Measurements from ENCODE around the gene BMP5. TPM values are rescaled to one million over a fixed set of nuclear protein-coding genes. Genes with fewer than 3 reads are reported as not detected.

The BMP5 gene
- polyA plus RNA-seq, 1 experiment, result not detected

DNA sequence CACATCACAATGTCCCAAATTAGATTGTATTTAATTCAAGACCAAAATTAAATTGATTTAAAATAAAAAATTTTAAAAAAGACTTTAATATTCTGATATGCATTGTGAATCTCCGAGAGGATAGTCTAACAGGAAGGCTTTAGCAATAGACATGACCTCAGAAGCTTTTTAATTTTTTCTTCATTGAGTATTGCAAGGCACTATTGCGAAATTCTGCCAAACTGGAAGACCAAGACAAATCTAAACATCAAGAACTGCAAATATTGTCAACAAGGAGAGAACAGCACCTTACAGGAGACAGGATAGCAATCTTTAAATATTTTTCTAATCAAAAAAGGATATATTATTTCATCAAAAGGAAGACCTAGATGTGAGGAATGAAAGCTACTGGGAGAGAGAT is 56.9 kb downstream of the BMP5 start:
- TF ChIP-seq, protein P1, sequence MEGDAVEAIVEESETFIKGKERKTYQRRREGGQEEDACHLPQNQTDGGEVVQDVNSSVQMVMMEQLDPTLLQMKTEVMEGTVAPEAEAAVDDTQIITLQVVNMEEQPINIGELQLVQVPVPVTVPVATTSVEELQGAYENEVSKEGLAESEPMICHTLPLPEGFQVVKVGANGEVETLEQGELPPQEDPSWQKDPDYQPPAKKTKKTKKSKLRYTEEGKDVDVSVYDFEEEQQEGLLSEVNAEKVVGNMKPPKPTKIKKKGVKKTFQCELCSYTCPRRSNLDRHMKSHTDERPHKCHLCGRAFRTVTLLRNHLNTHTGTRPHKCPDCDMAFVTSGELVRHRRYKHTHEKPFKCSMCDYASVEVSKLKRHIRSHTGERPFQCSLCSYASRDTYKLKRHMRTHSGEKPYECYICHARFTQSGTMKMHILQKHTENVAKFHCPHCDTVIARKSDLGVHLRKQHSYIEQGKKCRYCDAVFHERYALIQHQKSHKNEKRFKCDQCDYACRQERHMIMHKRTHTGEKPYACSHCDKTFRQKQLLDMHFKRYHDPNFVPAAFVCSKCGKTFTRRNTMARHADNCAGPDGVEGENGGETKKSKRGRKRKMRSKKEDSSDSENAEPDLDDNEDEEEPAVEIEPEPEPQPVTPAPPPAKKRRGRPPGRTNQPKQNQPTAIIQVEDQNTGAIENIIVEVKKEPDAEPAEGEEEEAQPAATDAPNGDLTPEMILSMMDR (IDR thresholded peaks at IDR 0.05; ENCODE audit: insufficient read depth, low read depth, low read length), result no peak
- CTCF ChIA-PET, result no interaction called here
- DNase-seq (ENCODE audit: low read depth), result no peak
- H3K4me3 ChIP-seq (ENCODE audit: low read depth, low read length), result no peak overlapping the region
- POLR2A ChIA-PET, result interaction anchor here (0.6 kb wide), 1 partner anchor 266 kb away, joined by 3 read pairs; no protein-coding TSS in a partner anchor
- H3K27me3 ChIP-seq (ENCODE audit: control insufficient read depth, insufficient read depth, low read length), result no peaks in the 10 kb centered on the region
- no peaks in the 10 kb centered on the region for H3K36me3 ChIP-seq (ENCODE audit: control insufficient read depth, insufficient read depth, low read length)

DNA sequence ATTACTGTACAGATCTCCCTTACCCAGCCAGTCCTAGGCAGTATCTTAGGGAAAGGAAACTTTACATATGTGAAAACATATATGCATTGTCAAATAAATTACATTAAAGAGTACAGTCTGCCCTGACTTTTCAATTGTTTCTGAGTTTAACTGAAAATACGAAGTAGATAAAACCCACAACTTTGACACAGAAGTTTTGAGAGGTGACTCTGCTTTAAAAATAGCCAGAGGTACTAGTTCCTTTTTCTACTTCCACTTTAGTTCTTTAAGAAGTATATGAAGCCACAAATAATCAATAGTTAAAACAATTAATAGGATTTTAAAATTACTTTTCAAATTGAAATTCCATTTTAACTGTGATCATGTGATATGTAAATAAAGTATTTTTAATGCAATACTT is 62.9 kb downstream of the BMP5 start:
- TF ChIP-seq, protein P1 (IDR thresholded peaks at IDR 0.05; ENCODE audit: insufficient read depth, low read depth, low read length), result no peak
- DNase-seq (ENCODE audit: low read depth), result no peak
- ChIA-PET POLR2A (no interaction called here), CTCF (no interaction called here)
- Histone ChIP-seq H3K4me3 (ENCODE audit: low read depth, low read length) (no peak overlapping the region), H3K27me3 (ENCODE audit: control insufficient read depth, insufficient read depth, low read length) (no peaks in the 10 kb centered on the region), H3K36me3 (ENCODE audit: control insufficient read depth, insufficient read depth, low read length) (no peaks in the 10 kb centered on the region)

DNA sequence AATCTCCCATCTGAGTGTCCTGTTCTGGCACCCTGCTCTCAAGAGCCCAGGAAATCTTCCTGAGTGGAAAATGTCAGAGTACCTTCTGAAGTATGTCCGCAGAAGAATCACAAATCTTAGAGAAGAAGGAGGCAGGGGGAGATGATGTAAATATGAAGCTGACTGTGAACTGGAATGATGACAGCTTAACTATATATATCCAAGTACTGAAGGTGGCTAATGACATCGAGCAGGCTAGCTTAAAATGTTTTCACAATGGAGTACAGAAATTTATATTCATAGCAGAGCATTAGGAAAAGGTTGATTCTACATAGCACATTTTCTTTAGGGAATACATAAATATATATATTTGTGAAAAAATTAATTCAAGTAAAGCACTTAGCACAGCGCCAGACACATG is 64.3 kb downstream of the BMP5 start:
- TF ChIP-seq, protein P1 (IDR thresholded peaks at IDR 0.05; ENCODE audit: insufficient read depth, low read depth, low read length), result no peak
- no peaks in the 10 kb centered on the region for H3K36me3 ChIP-seq (ENCODE audit: control insufficient read depth, insufficient read depth, low read length)
- ChIA-PET CTCF (no interaction called here), POLR2A (no interaction called here)
- no peak overlapping the region for H3K4me3 ChIP-seq (ENCODE audit: low read depth, low read length)
- H3K27me3 ChIP-seq (ENCODE audit: control insufficient read depth, insufficient read depth, low read length), result no peaks in the 10 kb centered on the region
- no peak for DNase-seq (ENCODE audit: low read depth)

DNA sequence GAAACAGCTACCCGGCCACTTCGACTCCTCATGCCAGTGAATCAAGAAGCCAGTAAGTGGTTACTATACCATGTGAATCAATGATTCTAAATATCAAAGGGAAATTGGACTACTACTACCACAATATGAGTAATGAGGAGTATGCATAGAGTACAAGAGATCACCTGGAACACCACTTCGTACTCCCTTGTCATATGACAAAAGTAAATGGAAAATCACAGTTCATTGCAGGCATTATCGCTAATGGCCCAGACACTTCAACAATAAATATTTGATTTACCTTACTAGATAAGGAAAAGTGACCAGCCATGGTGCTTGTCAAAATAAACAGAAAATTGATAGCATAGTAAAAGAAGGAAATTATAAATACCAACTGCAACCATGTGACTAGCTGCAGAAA is 73.1 kb downstream of the BMP5 start:
- DNase-seq (ENCODE audit: low read depth), result no peak
- ChIA-PET POLR2A (no interaction called here), CTCF (no interaction called here)
- TF ChIP-seq, protein P1 (IDR thresholded peaks at IDR 0.05; ENCODE audit: insufficient read depth, low read depth, low read length), result no peak
- Histone ChIP-seq H3K36me3 (ENCODE audit: control insufficient read depth, insufficient read depth, low read length) (no peaks in the 10 kb centered on the region), H3K4me3 (ENCODE audit: low read depth, low read length) (no peak overlapping the region), H3K27me3 (ENCODE audit: control insufficient read depth, insufficient read depth, low read length) (no peaks in the 10 kb centered on the region)

DNA sequence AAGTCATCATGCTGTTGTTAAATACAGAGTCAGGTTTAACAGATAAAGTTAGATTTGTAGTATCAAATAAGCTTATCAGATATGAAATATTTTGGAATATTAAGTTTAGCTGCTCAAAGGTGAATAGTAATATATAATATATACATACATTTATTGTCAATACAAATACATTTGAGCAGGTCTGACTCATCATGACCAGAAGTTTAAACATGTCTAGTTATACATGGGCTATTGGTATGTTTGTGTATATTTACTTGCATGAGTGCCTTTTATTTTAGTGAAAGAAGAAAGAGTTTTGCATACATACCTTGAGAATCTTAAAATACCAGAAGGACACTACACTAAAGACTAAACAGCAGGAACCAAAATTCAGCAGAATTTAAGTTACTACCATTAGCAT is 76.8 kb downstream of the BMP5 start:
- Histone ChIP-seq H3K27me3 (ENCODE audit: control insufficient read depth, insufficient read depth, low read length) (no peaks in the 10 kb centered on the region), H3K4me3 (ENCODE audit: low read depth, low read length) (no peak overlapping the region), H3K36me3 (ENCODE audit: control insufficient read depth, insufficient read depth, low read length) (no peaks in the 10 kb centered on the region)
- TF ChIP-seq, protein P1 (IDR thresholded peaks at IDR 0.05; ENCODE audit: insufficient read depth, low read depth, low read length), result no peak
- ChIA-PET CTCF (no interaction called here), POLR2A (no interaction called here)
- no peak for DNase-seq (ENCODE audit: low read depth)

Data from BJ (cell line).